GM19328 (cell line): ENCODE measurements around the gene SPRN.
A peak's percentile ranks its signal among the peaks of the same experiment; 100 is the strongest.

Experiments used
- ATAC-seq: cut with Tn5 transposase; IDR thresholded peaks from one replicate; pipeline ENCODE4 v1.9.1; 2021; ENCODE audit warnings: mild to moderate bottlenecking, moderate library complexity; ENCODE audit not compliant: unreplicated experiment

Gene SPRN

DNA sequence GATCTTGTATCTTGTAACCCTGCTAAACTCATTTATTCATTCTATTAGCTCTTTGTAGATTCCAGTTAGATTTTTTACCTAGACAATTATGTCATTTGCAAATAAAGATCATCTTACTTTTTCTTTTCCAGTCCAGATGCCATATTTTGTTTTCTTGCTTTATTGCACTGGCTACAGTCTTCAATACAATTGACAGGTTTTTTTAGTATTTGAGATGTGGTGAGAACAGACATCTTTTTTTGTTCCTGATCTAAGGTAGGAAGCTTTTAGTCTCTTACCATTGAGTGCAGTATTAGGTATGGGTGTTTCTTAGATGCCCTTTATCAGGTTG lies 12.1 kb downstream of the SPRN start:
- ATAC-seq = no peak

DNA sequence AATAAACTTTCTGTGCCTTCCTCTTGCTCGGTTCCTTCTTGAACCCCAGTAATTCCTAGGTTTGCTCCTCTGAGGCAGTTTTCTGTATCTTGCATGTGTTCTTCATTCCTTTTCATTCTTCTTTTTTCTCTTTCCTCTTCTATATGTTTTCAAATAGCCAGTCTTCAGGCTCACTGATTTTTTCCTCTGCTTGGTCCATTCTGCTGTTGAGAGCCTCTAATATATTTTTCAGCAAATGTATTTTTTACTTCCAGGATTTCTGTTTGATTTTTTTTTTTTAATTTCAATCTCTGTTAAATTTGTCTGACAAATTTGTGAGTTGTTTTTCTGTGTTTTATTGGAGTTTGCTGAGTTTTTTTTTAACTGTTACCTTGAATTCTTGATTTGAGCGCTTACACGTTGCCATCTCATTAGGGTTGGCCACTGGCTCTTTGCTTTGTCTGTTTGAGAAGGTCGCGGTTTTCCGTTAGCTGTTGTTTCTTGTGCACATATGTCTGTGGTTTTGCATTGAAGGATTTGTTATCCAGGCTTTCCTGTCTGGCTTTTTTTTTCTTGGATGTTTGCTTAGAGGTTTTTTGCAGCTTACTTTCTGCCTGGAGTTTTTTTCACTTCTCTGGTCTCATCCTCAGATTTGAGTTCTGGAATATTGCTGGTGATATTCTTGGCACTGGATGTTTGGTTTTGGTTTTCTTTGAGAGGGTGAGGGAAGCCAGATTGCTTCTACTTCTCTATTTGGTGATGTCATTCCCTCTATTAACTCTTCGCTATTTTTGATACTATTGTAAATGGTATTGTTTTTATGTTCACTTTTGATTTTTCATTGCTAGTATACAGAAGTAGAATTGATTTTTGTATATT lies 12.7 kb downstream of the SPRN start:
- no peak for ATAC-seq

DNA sequence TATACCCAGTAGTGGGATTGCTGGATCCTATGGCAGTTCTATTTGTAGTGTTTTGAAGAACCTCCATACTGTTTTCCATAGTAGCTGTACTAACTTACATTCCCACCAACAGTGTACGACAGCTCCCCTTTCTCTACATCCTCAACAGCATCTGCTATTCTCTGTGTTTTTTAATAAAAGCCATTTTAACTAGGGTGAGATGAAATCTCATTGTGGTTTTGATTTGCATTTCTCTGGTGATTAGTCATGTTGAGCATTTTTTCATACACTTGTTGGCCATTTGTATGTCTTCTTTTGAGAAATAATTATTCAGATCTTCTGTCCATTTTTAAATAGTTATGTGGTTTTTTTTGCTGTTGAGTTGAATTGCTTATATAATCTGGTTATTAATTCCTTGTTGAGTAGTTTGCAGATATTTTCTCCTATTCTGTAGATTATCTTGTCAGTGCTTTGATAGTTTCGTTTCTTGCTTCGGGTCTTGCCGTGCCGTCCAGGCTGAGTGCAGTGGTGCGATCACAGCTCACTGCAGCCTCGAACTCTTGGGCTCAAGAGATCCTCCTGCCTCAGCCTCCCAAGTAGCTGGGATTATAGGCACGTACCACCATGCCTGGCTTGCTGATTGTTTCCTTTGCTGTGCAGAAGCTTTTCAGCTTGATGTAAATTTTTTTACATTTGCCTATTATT lies 18.4 kb downstream of the SPRN start:
- no peak for ATAC-seq

DNA sequence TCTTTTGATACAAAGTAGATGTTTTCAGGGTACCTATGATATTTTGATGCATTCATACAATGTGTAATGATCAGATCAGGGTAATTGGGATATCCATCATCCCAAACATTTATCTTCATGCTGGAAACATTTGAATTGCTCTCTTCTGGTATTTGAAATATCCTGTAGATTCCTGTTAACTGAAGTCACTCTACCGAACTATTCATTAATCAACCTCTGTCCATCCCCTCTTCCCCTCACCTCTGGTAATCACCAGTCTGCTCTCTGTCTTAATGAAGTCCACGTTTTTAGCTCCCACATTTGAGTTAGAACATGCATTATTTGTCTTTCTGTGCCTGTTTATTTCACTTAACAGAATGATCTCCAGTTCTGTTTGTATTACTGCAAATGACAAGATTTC lies 19.2 kb downstream of the SPRN start:
- no peak for ATAC-seq

DNA sequence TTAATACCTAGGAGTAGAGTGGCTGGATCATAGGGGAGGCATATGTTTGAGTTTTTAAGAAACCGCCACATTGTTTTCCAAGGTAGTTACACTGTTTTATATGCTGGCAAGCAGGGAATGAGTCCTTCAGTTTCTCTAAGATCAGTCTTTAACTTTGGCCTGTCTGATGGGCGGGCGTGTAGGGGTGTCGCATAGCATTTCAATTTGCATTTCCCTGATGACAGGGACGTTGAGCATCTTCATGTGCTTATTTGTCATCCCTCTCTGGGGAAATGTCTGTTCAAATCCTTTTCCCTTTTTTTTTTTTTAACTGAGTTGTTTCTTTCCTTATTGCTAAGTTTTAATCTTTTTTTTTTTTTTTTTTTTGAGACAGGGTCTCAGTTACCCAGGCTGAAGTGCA lies 20.6 kb downstream of the SPRN start:
- no peak for ATAC-seq

DNA sequence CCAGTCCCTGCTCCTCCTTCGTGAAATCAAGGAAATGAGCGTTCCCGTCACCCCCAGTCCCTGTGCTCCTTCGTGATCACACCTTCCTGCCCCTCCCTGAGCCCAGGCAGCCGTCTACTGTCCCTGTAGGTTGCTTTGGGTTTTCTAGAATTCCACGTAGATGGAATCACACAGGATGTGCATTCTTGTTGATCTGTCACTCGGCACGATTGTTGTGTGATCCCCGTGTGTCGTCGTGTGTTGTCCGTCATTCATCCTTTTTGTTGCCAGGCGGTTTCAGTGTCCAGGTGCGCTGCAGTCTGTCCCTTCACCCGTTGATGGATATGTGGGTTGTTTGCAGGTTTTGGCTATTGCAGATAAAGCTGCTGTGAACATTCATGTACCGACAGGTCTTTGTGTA lies 21.1 kb downstream of the SPRN start:
- ATAC-seq = no peak

DNA sequence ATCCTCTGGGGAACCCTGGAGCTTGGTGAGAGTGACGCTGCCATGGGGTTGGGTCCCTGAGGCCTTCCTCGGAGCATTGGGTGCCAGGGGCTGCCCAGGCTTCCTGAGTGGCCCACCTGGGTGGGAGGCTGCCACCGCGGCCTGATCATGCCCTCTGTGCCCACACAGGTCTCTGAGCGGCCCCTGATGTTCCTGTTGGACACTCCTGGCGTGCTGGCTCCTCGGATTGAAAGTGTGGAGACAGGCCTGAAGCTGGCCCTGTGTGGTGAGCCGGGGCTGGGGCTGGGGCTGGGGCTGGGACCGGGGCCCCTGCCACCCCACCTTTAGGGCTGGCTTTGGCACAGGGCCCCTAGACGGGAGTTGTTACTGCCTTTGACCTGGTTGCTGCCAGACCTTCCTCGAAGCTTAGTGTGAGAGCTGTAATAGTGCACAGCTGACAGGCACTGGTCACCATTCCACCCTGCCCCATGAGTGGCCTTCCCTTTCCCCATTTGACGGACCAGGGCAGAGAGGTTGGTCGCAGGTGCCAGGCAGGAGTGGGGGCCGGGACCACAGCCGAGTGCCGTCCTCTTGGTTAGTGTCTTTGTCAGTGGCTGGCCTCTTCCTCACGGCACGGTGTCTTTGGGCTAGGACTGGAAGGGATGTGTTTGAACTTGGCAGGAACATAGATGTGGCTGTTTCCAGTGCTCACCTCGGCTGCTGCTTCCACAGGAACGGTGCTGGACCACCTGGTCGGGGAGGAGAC lies 22.3 kb downstream of the SPRN start:
- ATAC-seq = no peak

DNA sequence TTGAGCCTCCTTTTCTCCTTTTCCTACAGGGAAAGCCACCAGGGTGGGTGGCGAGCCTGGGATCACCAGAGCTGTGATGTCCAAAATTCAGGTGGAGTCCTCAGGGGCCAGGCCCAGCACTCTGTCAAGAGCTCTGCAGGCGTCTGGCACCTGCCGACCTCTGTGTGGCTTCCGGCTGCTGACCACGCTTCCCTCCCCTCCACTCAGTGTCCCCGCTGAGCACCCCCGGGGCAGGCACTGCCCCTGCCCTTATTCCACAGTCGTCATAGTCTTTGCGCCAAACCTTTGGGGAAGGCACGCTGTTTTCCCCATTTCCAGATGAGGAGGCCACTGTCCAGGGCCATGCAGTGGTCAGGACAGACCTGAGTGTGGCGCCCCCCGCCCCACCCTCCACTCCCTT lies 22.9 kb downstream of the SPRN start:
- ATAC-seq = no peak

DNA sequence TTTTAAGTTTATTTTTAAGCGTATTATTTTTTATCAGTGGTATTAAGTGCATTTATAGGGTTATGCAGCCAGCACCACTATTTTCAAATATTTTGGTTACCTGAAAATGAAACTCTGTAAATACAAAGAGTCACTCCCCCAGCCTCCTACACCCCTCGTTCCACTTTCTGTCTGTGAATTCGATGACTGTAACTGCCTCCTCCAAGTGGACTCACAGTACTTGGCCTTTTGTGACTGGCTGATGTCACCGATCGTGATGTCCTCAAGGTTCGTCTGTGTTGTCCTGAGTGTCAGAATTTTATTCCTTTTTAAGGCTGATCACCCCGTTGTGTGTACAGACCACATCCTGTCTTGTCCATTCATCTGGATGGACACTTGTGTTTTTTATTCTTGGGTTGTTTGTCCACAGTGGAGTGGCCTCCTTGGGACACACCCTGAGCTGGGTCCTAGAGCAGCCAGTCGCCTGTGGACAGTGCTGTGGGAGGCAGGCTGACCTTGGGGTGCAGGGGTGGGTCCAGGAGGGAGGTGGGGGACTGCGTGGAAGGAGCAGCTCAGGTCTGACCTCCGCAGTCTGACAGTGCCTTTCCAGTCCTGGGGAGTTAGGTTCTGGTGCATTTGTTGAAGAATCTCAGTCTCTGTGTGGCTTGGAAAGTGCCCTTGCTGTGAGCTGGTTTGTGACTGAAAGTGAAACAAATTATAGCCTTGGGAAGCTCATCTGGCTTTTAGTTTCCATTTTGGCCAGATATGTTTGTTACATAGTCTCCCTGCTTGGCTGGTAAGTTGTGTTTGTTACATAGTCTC lies 23.6 kb downstream of the SPRN start:
- no peak for ATAC-seq

DNA sequence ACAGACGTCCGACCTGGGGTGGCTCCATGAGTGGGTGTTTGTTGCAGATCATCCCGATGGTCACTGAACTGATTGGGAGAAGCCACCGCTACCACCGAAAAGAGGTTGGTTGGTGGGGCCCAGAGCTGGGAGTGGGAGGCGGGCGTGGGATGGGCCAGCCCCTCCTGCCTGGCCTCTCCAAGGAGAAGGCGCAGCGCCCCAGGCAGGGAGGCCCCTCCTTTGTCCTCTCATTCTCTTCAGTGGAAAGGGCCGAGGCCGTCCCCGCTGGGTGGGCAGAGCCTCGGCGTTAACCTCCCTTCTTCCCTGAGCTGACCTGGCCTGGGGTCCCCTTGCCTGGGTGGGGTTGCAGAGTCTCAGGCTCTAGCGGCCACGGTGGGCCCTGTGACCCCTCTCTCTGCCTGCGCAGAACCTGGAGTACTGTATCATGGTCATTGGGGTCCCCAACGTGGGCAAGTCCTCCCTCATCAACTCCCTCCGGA lies 25.3 kb downstream of the SPRN start:
- no peak for ATAC-seq

DNA sequence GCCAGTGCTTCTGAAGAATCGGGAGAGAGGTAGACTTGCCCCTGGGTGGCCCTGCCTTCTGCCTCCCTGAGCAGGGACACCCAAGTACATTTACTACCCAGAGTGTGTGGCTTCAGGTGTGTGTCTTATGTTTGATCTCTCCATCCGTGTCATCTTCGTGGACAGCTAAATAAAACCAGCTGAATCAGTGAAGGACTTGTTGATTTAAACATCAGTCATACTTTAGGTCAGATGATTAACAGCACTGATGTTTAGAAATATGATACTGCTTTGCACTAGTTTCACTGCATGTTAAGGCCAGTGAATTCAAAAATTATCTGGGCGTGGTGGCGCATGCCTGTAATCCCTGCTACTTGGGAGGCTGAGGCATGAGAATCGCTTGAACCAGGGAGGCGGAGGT lies 26.5 kb downstream of the SPRN start:
- ATAC-seq = no peak

DNA sequence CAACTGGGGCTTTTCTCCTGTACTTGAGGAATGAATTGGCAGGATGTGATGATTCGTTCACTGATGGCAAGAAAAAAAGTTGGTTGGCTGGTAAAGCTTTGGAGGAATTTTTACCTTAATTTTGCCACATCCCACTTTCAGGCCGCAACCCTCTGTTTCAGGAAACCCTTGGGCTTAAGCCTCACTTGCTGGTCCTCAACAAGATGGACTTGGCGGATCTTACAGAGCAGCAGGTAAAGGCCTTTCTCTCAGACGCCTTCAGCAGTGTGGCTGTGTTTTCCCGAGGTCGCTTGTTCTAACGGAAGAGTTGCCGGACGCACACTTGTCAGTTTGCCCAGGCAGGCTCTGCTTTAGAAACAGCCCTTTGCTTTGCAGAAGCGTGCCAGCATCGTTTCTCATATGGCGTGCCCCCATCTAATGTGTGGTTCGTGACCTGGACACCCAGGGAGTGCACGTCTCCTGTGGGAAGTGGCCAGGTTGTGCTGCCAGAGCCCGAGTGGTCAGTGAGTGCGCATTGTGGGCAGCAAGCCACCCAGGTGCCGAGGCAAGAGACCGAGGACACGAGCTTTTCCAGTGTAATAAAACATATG lies 28.3 kb downstream of the SPRN start:
- ATAC-seq = no peak

DNA sequence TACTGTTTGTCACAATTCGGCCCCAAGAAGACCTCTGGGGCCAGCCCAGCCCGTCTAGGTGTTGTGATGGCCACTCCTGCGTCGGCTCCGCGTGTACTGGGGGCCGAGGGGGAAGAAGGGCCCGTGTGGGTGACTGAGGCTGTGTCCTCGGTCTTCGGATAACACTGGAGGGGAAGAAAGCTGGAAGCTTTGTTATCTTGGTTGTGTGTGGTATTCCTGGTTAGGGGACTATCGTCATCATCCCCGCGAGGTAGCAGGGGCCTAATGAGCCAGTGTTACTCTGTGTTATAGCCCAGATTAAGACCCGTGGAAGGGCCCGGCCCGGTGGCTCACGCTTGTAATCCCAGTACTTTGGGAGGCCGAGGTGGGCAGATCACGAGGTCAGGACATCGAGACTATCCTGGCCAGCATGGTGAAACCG lies 29.6 kb downstream of the SPRN start:
- ATAC-seq = no peak

DNA sequence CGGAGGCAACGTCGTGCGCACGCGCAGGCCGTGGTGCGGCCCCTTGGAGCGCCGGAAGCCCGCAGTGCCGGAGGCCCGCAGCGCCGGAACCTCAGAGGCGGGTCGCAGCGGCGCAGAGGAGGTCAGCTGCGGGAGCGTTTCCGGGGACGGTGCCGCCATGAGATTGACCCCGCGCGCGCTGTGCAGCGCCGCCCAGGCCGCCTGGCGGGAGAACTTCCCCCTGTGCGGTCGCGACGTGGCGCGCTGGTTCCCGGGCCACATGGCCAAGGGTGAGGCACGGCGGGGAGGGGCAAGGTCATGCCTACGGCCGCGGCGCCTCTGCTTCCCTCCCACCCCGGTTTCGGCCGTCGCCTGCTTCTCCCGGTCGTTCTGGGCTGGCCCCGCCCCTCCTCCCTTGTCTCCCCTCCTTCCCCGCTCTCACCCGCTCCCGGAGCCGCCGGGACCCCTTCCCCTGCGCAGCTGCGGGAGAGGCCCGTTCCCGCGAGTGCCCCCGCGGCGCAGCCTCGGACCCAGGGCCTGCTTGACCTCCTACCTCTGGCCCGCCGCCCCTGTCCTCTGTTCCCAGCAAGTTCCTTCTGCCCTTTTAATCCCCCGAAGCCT lies 30.3 kb downstream of the SPRN start, which contains the start of gene MTG1:
TSS of gene MTG1 (plus strand) at position 94 of the 600 bp plus-strand sequence. CDS start at position 158, 64 bp downstream.
- peak; percentile 69 for ATAC-seq

DNA sequence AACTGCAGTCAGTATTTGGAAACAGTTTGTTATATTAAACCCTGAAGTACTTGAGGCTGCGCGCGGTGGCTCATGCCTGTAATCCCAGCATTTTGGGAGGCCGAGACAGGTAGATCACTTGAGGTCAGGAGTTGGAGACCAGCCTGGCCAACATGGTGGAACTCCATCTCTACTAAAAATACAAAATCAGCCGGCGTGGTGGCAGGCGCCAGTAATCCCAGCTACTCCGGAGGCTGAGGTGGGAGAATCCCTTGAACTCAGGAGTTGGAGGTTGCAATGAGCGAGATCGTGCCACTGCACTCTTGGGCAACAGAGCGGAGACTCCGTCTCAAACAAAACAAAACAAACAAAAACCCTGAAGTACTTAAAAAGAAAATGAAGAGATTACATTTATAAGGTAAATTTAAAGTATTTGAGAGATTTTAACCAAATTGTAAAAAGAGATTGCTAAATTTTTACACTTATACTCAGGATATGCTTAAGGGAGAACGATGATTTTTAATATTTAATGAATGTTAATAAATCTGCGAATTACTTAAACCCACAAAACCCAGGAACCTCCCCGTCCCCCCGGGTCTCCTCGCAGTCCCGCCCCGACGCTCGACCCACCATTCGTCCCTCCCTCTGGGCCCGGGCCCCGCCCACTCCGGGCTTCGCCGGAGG lies 30.9 kb downstream of the SPRN start:
- no peak for ATAC-seq

DNA sequence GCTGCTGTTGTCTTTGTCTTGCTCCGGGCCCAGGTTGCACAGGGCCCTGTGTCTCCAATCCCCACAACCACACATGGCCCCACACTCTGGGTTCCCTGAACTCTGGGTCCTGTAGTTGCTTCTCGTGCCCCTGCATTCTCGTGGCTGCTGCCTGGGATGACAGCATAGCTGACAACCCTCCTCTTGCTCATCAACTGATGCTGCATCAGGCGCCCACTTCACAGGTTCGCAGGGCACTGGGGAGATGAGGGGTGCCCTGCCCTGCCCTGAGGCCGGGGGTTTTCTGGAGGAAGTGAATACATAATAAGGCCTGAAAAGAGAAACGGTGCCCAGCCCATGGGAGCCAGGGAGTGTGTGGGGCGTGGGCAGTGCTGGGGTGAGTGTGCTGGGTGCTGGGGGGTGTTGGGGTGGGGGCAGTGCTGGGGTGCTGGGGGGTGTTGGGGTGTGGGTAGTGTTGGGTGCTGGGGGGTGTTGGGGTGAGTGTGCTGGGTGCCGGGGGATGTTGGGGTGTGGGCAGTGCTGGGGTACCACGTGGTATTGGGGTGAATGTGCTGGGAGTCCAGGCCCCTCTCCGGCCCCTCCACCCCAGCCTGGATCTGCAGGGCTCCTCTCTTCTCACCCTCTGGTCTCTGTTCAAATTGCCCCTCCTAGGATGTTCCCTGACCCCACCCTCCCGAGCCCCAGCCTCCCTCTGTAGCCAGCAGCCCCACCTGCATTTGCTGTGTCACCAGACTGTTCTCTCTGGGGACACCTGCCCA lies 32.5 kb downstream of the SPRN start:
- ATAC-seq = no peak

DNA sequence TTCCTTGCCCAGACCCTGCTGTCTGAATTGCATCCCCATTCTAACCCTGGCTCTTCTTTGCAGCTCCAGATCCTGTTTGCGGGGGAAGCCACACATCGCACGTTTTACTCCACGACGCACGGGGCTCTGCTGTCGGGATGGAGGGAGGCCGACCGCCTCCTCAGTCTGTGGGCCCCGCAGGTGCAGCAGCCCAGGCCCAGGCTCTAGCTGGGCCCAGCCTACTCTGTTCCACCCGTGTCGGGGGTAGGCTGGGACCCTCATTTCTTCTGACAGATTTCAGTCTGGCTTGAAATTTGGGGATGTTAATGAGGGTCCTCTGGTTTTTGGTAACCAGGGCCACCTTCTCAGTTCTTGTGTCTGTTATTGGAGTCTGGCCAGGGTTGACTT lies 33.2 kb downstream of the SPRN start:
- no peak for ATAC-seq

DNA sequence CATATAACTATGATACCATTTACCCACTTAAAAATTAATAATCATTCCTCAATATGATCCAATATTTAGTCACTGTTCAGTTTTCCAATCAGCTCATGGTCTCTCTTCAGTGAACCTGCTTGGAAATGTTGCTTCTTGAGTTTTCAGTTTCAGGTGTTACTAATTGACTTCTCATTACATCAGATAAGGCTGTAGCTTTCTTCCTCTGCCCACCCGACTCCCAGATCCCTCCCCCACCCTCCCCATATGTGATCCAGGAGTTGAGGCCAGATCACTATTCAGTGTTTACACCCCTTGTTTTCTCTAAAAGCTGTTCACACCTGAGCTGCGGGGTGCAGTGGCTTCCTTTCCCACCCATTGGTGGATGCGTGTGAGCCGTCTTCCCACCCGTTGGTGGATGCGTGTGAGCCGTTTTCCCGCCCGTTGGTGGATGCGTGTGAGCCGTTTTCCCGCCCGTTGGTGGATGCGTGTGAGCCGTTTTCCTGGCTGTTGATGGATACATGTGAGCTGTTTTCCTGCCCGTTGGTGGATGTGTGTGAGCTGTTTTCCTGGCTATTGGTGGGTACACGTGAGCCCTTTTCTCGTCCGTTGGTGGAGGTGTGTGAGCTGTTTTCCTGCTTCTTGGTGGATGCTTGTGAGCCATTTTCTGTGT lies 33.7 kb downstream of the SPRN start:
- ATAC-seq = no peak
